Choroid plexus epithelial cell (primary cell): ENCODE data around the gene DLX4.
A peak's percentile ranks its signal among the peaks of the same experiment; 100 is the strongest.

ENCODE experiments used
- DNase-seq: peaks from one replicate; pipeline ENCODE4 v3.0.0-alpha.2; 2010; ENCODE audit warnings: low read depth
- H3K4me3 ChIP-seq: 2 replicates; pipeline ENCODE4 v1.5.1; 2011; ENCODE audit warnings: low read depth, mild to moderate bottlenecking, control low read depth, low read length, moderate library complexity
- TF ChIP-seq, protein P1 (sequence below): conservative IDR thresholded peaks from 2 replicates; pipeline ENCODE4 v1.5.1; 2011; ENCODE audit warnings: low read depth, mild to moderate bottlenecking, control low read depth, inconsistent platforms, low read length, moderate library complexity

Gene DLX4, protein sequence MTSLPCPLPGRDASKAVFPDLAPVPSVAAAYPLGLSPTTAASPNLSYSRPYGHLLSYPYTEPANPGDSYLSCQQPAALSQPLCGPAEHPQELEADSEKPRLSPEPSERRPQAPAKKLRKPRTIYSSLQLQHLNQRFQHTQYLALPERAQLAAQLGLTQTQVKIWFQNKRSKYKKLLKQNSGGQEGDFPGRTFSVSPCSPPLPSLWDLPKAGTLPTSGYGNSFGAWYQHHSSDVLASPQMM

DNA sequence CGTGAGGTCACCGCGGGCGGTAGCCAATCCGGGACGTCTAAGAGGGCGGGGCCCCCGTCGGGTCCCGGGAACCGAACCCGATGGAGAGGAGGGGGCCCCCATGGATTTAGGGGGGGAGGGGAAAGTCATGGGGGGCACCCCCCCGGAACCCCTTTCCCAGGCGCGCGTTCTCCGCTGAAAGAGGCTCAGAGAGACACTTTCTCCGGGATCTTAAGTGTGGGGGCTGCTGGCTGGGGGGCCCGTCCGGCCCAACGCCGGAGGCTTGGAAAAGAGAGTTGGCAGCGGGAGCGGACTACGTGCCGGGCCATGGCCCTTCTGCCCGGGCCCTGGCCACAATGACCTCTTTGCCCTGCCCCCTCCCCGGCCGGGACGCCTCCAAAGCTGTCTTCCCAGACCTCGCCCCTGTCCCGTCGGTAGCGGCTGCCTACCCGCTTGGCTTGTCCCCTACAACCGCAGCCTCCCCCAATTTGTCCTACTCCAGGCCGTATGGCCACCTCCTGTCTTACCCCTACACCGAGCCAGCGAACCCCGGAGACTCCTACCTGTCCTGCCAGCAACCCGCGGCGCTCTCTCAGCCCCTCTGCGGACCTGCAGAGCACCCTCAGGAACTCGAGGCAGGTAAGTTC is at the start of gene DLX4:
TSS of gene DLX4 (plus strand) at position 57 of the 626 bp plus-strand sequence. CDS start at position 336, 279 bp downstream.
- peak within 1 kb of the TSS; percentile 31 for H3K4me3 ChIP-seq
- TF ChIP-seq, protein P1, sequence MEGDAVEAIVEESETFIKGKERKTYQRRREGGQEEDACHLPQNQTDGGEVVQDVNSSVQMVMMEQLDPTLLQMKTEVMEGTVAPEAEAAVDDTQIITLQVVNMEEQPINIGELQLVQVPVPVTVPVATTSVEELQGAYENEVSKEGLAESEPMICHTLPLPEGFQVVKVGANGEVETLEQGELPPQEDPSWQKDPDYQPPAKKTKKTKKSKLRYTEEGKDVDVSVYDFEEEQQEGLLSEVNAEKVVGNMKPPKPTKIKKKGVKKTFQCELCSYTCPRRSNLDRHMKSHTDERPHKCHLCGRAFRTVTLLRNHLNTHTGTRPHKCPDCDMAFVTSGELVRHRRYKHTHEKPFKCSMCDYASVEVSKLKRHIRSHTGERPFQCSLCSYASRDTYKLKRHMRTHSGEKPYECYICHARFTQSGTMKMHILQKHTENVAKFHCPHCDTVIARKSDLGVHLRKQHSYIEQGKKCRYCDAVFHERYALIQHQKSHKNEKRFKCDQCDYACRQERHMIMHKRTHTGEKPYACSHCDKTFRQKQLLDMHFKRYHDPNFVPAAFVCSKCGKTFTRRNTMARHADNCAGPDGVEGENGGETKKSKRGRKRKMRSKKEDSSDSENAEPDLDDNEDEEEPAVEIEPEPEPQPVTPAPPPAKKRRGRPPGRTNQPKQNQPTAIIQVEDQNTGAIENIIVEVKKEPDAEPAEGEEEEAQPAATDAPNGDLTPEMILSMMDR: no peak
- DNase-seq: no peak

DNA sequence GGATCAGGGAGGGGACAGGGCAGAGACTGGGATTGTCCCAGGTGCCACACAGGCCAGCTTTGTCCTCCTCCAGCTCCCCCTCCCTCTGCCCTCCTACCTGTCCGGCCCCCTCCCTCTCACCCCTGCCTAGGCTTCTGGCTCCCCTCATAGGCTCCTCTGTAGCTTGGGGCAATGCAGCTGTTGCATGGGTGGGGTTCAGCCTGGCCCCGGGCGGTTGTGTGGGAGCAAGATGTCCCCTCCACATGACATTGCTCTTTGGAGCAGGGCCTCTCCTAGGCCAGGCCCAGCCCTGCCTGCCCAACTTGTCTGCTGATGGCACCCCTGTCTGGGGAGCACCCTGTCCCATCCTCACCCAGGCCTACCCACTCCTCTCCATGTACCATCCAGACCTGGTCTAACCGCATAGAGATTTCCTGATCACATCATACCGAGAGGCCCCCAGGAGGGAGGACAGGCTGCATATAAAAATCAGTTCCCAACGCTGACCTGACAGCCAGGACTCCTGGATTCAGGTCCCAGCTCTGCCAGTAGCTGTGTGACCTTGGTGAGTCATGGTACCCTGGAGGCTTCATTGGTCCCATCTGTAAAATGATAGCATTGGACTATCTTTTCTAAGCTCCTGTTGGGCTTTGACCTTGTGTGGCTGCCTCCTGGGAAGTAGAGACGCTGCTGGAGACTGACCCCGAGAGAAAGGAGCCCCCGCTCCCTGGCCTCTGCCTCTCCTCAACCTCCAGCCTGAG is 48.8 kb upstream of the DLX4 start:
- H3K4me3 ChIP-seq: no peak overlapping the region
- TF ChIP-seq, protein P1: no peak
- no peak for DNase-seq

DNA sequence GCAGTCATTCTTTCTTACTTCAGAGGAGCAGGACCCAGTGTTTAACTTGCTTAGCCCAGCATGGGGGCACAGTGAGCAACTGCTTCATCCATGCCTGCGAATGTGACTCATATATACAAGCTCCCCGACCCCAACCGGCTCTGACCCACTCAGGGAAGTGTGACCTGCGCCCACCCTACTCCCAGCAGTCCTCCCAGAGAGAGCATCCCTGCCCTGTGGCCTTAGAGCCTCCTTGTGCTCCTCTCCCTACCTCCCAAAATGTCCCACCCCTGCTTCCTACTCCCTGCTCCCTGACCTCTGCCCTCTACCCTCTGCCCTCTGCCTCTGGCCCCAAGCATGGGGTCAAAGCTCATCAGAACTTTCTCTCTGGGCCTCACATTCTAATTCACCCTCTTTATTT is 46.9 kb upstream of the DLX4 start:
- no peak overlapping the region for H3K4me3 ChIP-seq
- DNase-seq: peak; percentile 61
- TF ChIP-seq, protein P1: no peak

DNA sequence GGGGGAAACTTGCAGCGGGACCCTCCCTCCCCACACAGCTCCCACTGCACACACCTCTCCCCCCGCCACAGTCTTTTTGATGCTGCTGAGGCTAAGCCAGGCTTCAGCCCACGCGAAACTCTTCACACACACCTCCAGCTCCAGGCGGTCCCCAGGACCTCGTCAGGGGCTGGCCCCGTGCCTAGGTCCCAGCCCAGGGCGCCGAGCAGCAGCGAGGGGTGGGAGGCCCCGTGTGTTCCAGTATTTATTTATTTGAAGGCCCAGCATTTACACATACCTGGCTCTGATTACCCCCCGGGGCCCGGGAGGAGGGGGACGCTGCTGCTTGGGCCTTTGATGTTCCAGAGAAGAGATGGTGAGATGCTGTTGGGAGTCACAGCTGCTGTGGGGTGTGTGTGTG is 44.9 kb upstream of the DLX4 start:
- no peak overlapping the region for H3K4me3 ChIP-seq
- no peak for DNase-seq
- TF ChIP-seq, protein P1: no peak

DNA sequence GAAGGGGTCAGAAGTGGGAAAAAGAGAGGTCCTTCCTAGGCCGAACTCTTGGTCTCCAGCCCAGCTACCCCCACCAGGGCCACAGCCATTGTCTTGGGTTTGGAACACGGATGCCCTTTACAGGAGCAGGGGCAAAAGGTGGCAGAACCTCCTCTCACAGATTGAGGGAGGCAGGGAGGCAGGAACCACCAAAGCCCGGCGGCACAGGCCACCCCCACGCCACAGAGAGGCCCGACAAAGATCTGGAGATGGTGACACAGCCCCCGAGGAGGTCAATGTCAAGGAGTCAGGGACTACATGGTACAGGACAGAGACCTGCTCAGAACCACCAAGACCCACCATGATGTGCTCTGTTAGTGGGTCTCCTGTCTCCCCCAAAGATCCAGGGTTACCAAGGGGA is 44.4 kb upstream of the DLX4 start:
- TF ChIP-seq, protein P1: no peak
- no peak for DNase-seq

DNA sequence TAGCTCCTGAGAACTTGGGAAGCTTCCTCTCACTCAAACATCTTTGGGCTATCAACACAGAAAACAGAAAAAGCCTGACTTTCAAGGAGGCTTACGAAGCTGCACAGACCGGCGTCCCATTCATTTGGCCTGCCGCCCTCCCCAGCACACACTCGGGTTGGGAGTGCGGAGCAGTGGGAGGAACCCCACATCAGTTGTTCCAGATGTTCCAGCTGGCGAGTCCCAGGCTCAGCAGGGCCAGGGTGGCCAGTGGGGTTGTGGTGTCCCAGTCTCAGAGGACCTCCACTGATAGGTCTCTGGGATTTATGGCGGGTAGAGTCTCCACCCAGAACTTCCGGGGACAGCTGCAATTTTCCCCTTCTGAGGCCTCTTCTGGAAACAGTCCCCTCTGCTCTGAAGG is 43.1 kb upstream of the DLX4 start:
- no peak for DNase-seq
- TF ChIP-seq, protein P1: no peak
- H3K4me3 ChIP-seq: no peak overlapping the region

More for the DNA sequence above, 44.4 kb upstream of the DLX4 start:
- H3K4me3 ChIP-seq: no peak overlapping the region

DNA sequence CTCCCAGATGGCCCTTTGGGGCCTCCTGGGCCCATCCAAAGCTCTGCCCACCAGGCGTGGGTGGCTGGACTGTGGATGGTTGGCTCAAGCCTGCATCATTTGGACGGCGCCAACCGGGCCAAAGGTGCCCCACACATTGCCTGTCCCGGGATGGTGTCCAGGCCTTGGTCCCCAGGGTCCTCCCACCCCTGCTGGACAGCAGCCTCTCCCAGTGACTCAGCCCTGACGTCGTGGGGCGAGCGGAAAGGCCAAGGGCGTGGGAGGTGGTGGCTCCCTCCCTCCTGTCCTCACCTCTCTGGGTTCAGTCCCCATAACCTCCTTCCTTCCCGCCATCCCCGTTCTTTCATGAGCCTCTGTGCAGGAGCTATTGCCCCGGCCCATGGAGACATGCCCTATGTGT is 42.1 kb upstream of the DLX4 start:
- no peak overlapping the region for H3K4me3 ChIP-seq
- TF ChIP-seq, protein P1: no peak
- no peak for DNase-seq
